ENCODE data around the gene RAB5IF. TPM values are rescaled to one million over a fixed set of nuclear protein-coding genes. Genes with fewer than 3 reads are reported as not detected.

The RAB5IF gene
- total and polyA plus RNA-seq, 2 of the 8 experiments (the other 6 are each of a cell fraction or from before 2014, with no cell fraction given), result 95.5 to 148 TPM

DNA sequence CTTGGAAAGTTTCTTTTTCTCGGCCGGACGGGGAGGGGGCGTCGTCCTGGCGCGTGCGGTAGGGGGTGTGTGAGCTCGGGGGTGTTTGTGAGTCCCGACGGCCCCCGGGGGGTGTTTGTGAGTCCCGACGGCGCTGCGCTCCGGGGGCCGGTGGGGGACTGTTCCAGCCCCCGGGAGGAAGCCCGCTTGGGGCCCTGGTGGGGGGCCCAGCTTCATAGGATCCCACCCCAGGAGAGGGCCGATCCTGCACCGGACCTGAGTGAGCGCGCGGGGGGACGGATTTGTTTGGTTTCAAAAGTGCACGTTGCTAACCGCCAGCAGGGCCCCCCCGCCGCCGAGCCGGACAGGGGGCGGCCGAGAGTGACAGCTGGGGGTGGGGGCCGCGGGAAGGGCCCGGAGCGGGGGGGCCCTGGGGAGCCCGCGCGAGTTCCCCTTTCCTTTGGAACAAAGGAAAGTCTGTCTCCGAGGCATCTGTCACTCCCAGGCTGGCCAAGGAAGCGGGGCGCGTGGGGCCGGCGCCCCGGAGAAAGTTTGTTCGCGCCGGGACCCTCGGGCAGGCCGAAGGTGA, 31.7 kb upstream of the RAB5IF start (continued):
- TF ChIP-seq BACH1 (IDR thresholded peaks at IDR 0.05; ENCODE audit: low read length) (no peak), PHF8 (conservative IDR thresholded peaks at IDR 0.05; ENCODE audit: low read depth, low read length) (peak; percentile 42), ZNF274 (IDR thresholded peaks at IDR 0.05; ENCODE audit: borderline replicate concordance, extremely low read depth, low read length) (no peak), RNF2 (IDR thresholded peaks at IDR 0.05; ENCODE audit: borderline replicate concordance, low read depth, low read length, missing control alignments, poor library complexity, severe bottlenecking) (no peak)
